GM12874 (cell line): ENCODE results near the gene IPO13.
A peak's percentile ranks its signal among the peaks of the same experiment; 100 is the strongest.

Source experiments
- CTCF ChIP-seq: IDR thresholded peaks from 2 replicates; pipeline ENCODE4 v1.5.1; 2011; ENCODE audit warnings: low read depth, mild to moderate bottlenecking, control low read depth, low read length, moderate library complexity; ENCODE audit not compliant: insufficient read depth

IPO13 gene

GRCh38 chr1:44000122-44000665 is 53.4 kb downstream of the IPO13 start:
- TF ChIP-seq CTCF = no peak

GRCh38 chr1:44002165-44002564 is 55.4 kb downstream of the IPO13 start:
- no peak for TF ChIP-seq CTCF

- TF ChIP-seq CTCF = peak; percentile 29; the same call in 1 of the 2 replicates
Measured at GRCh38 chr1:44002606-44003157, 55.9 kb downstream of the IPO13 start.

GRCh38 chr1:44008259-44008658 is 61.5 kb downstream of the IPO13 start:
- TF ChIP-seq CTCF = no peak

GRCh38 chr1:44010935-44011471 is 64.3 kb downstream of the IPO13 start:
- no peak for TF ChIP-seq CTCF

GRCh38 chr1:44012404-44012803 is 65.7 kb downstream of the IPO13 start:
- TF ChIP-seq CTCF = no peak

GRCh38 chr1:44012941-44013609 is 66.3 kb downstream of the IPO13 start:
- no peak for TF ChIP-seq CTCF
